Fibroblast of mammary gland (primary cell): ENCODE data around the gene IGF2BP1.

ENCODE experiments used
- DNase-seq: peaks from one replicate; pipeline ENCODE4 v3.0.0-alpha.2; 2010; ENCODE audit warnings: low read depth
- H3K4me3 ChIP-seq: 2 replicates; pipeline ENCODE4 v1.5.1; 2011; ENCODE audit warnings: low read depth, mild to moderate bottlenecking, low read length, moderate library complexity; ENCODE audit not compliant: control insufficient read depth
- TF ChIP-seq, protein P1 (sequence below): conservative IDR thresholded peaks from 2 replicates; pipeline ENCODE4 v1.5.1; 2011; ENCODE audit warnings: low read depth, low read length, inconsistent platforms; ENCODE audit not compliant: control insufficient read depth, insufficient read depth

IGF2BP1 gene

DNA sequence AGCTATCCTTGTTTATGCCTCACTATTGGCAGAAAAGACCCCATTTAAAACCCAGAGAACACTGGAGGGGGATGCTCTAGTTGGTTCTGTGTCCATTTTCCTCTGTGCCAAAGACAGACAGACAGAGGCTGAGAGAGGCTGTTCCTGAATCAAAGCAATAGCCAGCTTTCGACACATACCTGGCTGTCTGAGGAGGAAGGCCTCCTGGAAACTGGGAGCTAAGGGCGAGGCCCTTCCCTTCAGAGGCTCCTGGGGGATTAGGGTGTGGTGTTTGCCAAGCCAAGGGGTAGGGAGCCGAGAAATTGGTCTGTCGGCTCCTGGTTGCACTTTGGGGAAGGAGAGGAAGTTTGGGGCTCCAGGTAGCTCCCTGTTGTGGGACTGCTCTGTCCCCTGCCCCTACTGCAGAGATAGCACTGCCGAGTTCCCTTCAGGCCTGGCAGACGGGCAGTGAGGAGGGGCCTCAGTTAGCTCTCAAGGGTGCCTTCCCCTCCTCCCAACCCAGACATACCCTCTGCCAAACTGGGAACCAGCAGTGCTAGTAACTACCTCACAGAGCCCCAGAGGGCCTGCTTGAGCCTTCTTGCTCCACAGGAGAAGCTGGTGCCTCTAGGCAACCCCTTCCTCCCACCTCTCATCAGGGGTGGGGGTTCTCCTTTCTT, 56.1 kb downstream of the IGF2BP1 start:
- TF ChIP-seq, protein P1, sequence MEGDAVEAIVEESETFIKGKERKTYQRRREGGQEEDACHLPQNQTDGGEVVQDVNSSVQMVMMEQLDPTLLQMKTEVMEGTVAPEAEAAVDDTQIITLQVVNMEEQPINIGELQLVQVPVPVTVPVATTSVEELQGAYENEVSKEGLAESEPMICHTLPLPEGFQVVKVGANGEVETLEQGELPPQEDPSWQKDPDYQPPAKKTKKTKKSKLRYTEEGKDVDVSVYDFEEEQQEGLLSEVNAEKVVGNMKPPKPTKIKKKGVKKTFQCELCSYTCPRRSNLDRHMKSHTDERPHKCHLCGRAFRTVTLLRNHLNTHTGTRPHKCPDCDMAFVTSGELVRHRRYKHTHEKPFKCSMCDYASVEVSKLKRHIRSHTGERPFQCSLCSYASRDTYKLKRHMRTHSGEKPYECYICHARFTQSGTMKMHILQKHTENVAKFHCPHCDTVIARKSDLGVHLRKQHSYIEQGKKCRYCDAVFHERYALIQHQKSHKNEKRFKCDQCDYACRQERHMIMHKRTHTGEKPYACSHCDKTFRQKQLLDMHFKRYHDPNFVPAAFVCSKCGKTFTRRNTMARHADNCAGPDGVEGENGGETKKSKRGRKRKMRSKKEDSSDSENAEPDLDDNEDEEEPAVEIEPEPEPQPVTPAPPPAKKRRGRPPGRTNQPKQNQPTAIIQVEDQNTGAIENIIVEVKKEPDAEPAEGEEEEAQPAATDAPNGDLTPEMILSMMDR, result no peak
- no peak for DNase-seq
- H3K4me3 ChIP-seq, result no peak overlapping the region

DNA sequence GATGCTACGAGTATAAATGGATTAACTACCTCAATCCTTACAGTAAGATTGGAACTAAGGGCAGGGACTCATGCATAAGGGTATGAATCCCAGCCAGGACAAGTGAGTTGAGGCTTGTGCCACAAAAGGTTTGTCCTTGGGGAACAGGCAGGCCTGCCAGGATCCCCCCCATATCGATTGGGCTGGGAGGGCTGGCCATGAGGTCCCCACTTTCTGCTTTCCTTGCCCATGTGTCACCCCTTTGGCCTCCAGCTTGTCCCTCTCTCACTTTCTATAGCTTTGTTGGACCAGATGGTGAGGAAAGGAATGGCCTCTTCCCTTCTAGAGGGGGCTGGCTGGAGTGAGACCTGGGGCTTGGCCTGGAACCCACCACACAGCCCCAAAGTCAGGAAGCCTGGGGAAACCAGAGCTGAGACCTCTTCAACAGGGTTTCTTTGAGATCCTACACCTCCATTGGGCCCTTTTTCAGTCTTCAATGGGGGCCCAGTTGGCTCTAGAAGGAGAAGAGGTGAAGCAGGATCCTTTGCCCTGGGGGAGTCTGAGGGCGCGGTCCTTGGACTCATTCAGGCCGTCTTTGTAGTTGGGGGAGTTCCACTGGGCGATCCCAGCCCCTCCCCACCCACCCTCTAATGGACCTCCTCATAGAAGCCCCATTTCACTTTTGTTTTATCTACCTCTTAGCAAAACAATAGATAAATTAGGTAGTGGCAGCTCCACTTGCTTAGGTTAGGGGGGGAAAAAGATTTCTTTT, 57.3 kb downstream of the IGF2BP1 start:
- TF ChIP-seq, protein P1, result no peak
- DNase-seq, result no peak
- no peak overlapping the region for H3K4me3 ChIP-seq

DNA sequence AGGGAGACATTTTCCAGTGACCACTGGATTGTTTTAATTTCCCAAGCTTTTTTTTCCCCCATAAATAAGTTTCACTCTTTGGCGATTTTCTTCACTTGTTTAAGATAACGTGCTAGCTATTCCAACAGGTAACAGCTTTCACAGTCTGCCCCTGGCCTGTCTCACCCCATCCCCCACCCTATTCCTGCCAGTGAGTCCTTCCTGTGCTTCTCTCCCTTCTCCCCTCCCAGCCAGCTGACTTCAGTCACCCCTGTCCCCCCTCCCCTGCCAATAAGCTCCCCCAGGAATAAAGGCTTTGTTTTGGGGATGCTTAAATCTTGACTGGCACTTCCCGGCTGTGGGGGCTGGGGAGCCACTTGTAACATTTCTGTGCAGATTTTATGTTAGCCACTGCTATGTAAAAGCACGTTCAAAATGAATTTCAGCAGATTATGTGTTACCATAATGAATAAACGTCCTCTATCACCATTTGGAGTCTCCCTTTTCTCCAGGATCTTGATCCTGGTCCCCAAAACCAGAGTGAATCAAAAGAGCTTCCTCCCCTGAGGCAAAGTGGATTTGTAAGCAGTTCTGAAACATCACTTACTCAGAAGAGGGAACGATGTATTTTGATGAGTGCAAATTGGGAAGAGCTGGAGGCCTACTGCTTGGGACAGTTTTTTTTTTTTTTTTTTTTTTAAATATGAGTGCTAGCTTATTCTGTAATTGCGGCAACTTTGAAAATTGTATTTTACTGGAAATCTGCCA, 58.2 kb downstream of the IGF2BP1 start:
- no peak overlapping the region for H3K4me3 ChIP-seq
- DNase-seq, result no peak
- TF ChIP-seq, protein P1, result no peak

DNA sequence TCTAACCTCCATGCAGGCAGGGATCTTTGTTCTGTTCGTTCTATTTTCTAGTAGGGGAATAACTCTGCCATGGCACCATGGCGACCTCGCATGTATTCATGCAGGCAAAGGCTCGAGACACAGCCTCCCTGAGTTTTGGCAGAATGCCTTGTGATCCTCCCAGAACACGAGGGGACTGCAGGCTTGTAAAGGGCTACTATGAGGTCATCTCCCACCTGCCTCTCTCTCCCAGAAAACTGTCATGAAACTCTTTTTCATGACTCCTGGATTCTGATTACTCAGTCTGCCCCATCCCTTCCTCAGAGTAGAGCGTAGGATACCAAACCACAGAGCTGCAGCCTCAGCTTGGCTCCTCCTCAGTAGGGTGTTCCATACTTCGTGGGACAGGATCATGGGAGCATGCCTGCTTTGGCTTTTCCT, 64.3 kb downstream of the IGF2BP1 start:
- DNase-seq, result peak; percentile 9
- H3K4me3 ChIP-seq, result no peak overlapping the region
- TF ChIP-seq, protein P1, result no peak

DNA sequence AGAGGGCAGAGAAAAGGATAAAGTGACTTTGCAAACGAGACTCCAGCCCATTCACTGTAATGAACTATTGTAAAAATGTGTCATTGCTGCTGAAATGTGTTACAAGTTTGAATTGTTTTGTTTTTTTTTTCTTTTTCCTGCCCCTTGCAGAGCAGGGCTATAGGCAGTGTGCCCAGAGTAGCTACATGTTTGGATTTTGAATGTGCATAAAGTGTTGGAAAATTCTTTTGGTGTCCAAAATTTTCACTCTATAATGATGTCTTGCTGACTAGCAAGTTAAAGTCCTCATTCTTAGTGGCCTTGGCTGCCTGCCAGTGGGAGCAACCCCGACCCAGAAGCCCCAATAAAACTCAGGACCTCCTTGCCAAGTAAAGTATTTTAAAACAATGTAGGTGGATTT, 66.5 kb downstream of the IGF2BP1 start:
- TF ChIP-seq, protein P1, result no peak
- DNase-seq, result no peak
- H3K4me3 ChIP-seq, result no peak overlapping the region

DNA sequence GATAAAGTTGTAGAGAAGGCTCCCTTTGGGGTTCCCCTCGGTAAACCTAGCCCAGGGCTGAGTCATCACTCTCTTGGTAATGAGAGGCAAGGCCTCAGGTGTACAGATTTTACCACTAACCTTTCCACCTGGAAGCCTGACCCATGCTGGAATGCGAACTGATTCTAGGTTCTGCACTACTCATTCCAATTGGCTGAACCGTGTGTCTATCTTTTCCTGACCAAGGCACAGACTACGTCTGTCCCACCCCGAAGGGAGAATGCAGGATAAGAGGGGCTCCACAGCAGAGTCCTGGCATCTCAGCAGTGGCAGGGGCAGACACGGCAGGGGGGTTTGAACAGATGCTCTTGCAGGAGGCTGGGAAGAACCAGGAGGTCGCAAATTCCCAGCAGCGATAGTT, 70.0 kb downstream of the IGF2BP1 start:
- TF ChIP-seq, protein P1, result no peak
- no peak for DNase-seq
- H3K4me3 ChIP-seq, result no peak overlapping the region
